H9 (cell line): ENCODE data around the gene CHRM5. TPM values are rescaled to one million over a fixed set of nuclear protein-coding genes. Genes with fewer than 3 reads are reported as not detected.

Source experiments
- DNase-seq: peaks from one replicate; pipeline ENCODE4 v3.0.0-alpha.2; 2017
- H2AFZ ChIP-seq: one replicate; pipeline ENCODE4 v1.6.1; 2013; ENCODE audit warnings: mild to moderate bottlenecking, low read length, control low read depth, moderate library complexity
- H2AK5ac ChIP-seq: 2 replicates; pipeline ENCODE4 v1.6.1; 2013; ENCODE audit warnings: low read length, control low read depth, mixed read lengths; ENCODE audit not compliant: insufficient read length
- H2BK120ac ChIP-seq: one replicate; pipeline ENCODE4 v1.6.1; 2013; ENCODE audit warnings: low read depth, mild to moderate bottlenecking, low read length, control low read depth, inconsistent platforms; ENCODE audit not compliant: poor library complexity, severe bottlenecking
- H2BK12ac ChIP-seq: 2 replicates; pipeline ENCODE4 v1.6.1; 2013; ENCODE audit warnings: low read length, control low read depth, mixed read lengths, low read depth; ENCODE audit not compliant: insufficient read length
- H2BK15ac ChIP-seq: 2 replicates; pipeline ENCODE4 v1.6.1; 2013; ENCODE audit warnings: low read depth, low read length, control low read depth
- H2BK20ac ChIP-seq: one replicate; pipeline ENCODE4 v1.6.1; 2013; ENCODE audit warnings: low read depth, mild to moderate bottlenecking, low read length, control low read depth, inconsistent platforms; ENCODE audit not compliant: poor library complexity, severe bottlenecking
- H2BK5ac ChIP-seq: 2 replicates; pipeline ENCODE4 v1.6.1; 2013; ENCODE audit warnings: low read length, control low read depth, mixed read lengths; ENCODE audit not compliant: insufficient read length
- H3K14ac ChIP-seq: 2 replicates; pipeline ENCODE4 v1.6.1; 2013; ENCODE audit warnings: low read length, control low read depth; ENCODE audit not compliant: insufficient read depth
- H3K18ac ChIP-seq: 2 replicates; pipeline ENCODE4 v1.6.1; 2013; ENCODE audit warnings: low read depth, mild to moderate bottlenecking, mixed read lengths, low read length, control low read depth; ENCODE audit not compliant: insufficient read length
- H3K23ac ChIP-seq: 2 replicates; pipeline ENCODE4 v1.6.1; 2013; ENCODE audit warnings: low read length, control low read depth, mixed read lengths, low read depth; ENCODE audit not compliant: insufficient read length
- H3K23me2 ChIP-seq: 2 replicates; pipeline ENCODE4 v1.6.1; 2013; ENCODE audit warnings: low read depth, mild to moderate bottlenecking, mixed read lengths, low read length, control low read depth; ENCODE audit not compliant: insufficient read length, poor library complexity, severe bottlenecking
- H3K27ac ChIP-seq: 2 replicates; pipeline ENCODE4 v1.5.1; 2013; ENCODE audit warnings: low read length, control low read depth, mixed read lengths, low read depth; ENCODE audit not compliant: insufficient read length
- H3K27me3 ChIP-seq: 2 replicates; pipeline ENCODE4 v1.6.1; 2013; ENCODE audit warnings: low read length, control low read depth, inconsistent platforms; ENCODE audit not compliant: insufficient read depth
- H3K4ac ChIP-seq: 2 replicates; pipeline ENCODE4 v1.6.1; 2013; ENCODE audit warnings: low read depth, mild to moderate bottlenecking, control low read depth, inconsistent platforms, low read length, moderate library complexity
- H3K4me1 ChIP-seq: 2 replicates; pipeline ENCODE4 v1.6.1; 2013; ENCODE audit warnings: low read length, control low read depth, inconsistent platforms; ENCODE audit not compliant: insufficient read depth
- H3K4me2 ChIP-seq: 2 replicates; pipeline ENCODE4 v1.6.1; 2013; ENCODE audit warnings: low read length, control low read depth, mixed read lengths; ENCODE audit not compliant: insufficient read length, insufficient read depth
- H3K56ac ChIP-seq: 2 replicates; pipeline ENCODE4 v1.6.1; 2013; ENCODE audit warnings: low read depth, mild to moderate bottlenecking, mixed read lengths, low read length, control low read depth; ENCODE audit not compliant: insufficient read length
- H3K79me1 ChIP-seq: 2 replicates; pipeline ENCODE4 v1.6.1; 2013; ENCODE audit warnings: low read depth, mild to moderate bottlenecking, moderate library complexity, low read length, control low read depth, inconsistent platforms; ENCODE audit not compliant: insufficient read depth, poor library complexity, severe bottlenecking
- H3K79me2 ChIP-seq: 2 replicates; pipeline ENCODE4 v1.6.1; 2013; ENCODE audit warnings: low read length, control low read depth, inconsistent platforms; ENCODE audit not compliant: insufficient read depth
- H3K9ac ChIP-seq: 2 replicates; pipeline ENCODE4 v1.6.1; 2013; ENCODE audit warnings: low read length, control low read depth, mixed read lengths; ENCODE audit not compliant: insufficient read length; ENCODE audit errors: extremely low read depth
- H3K9me3 ChIP-seq: one replicate; pipeline ENCODE4 v1.6.1; 2013; ENCODE audit warnings: low read depth, low read length, inconsistent platforms; ENCODE audit not compliant: control insufficient read depth
- H3T11ph ChIP-seq: one replicate; pipeline ENCODE4 v1.6.1; 2013; ENCODE audit warnings: mild to moderate bottlenecking, low read length, control low read depth, inconsistent platforms
- H4K20me1 ChIP-seq: one replicate; pipeline ENCODE4 v1.6.1; 2013; ENCODE audit not compliant: control insufficient read depth, insufficient read length, insufficient read depth
- H4K5ac ChIP-seq: 2 replicates; pipeline ENCODE4 v1.6.1; 2013; ENCODE audit warnings: low read depth, mild to moderate bottlenecking, mixed read lengths, low read length, control low read depth; ENCODE audit not compliant: insufficient read length
- H4K8ac ChIP-seq: replicated peaks from 2 replicates; pipeline ENCODE4 v1.6.1; 2013; ENCODE audit warnings: low read length, control low read depth, mixed read lengths, low read depth; ENCODE audit not compliant: insufficient read length
- H4K91ac ChIP-seq: 2 replicates; pipeline ENCODE4 v1.6.1; 2013; ENCODE audit warnings: low read depth, mild to moderate bottlenecking, moderate library complexity, mixed read lengths, low read length, control low read depth; ENCODE audit not compliant: insufficient read length
- H3K27ac Mint-ChIP-seq, 3 experiments: 2 replicates in 2 of 3; 3 replicates in 1 of 3; pipeline ENCODE4 v1.8.0; 2020 to 2021; ENCODE audit warnings: mixed read lengths in 3 of 3, mild to moderate bottlenecking in 1 of 3, moderate library complexity in 1 of 3
- H3K27me3 Mint-ChIP-seq: 2 replicates; pipeline ENCODE4 v1.8.0; 2021; ENCODE audit warnings: low read depth, mild to moderate bottlenecking, moderate library complexity, mixed read lengths
- H3K36me3 Mint-ChIP-seq, 3 experiments: 2 replicates in 2 of 3; 3 replicates in 1 of 3; pipeline ENCODE4 v1.8.0; 2020 to 2021; ENCODE audit warnings: low read depth in 3 of 3, mixed read lengths in 3 of 3; ENCODE audit not compliant: insufficient read depth in 1 of 3
- H3K4me1 Mint-ChIP-seq, 2 experiments: 2 replicates each; pipeline ENCODE4 v1.8.0; 2020; ENCODE audit warnings: mixed read lengths in 2 of 2
- H3K4me3 Mint-ChIP-seq, 2 experiments: 2 replicates in 1 of 2; 3 replicates in 1 of 2; pipeline ENCODE4 v1.8.0; 2020 to 2021; ENCODE audit warnings: mild to moderate bottlenecking in 2 of 2, mixed read lengths in 2 of 2, moderate library complexity in 1 of 2
- H3K9me3 Mint-ChIP-seq, 2 experiments: 2 replicates in 1 of 2; 3 replicates in 1 of 2; pipeline ENCODE4 v1.8.0; 2020; ENCODE audit warnings: mild to moderate bottlenecking in 2 of 2, mixed read lengths in 2 of 2, moderate library complexity in 1 of 2
- CTCF ChIP-seq: fragments of 200-600 bp; sonication (generic); conservative IDR thresholded peaks from 3 replicates; pipeline ENCODE4 v1.8.0; 2021; ENCODE audit warnings: antibody characterized with exemption, mild to moderate bottlenecking
- WGBS: extraction: QIAGEN DNeasy Blood & Tissue Kit; methylation state at CpG from one replicate; pipeline ENCODE4 v1.1.7; 2013; ENCODE audit warnings: missing lambda C conversion rate, low lambda C conversion rate, mixed read lengths; ENCODE audit not compliant: insufficient read length; ENCODE audit errors: extremely low coverage; 5-methylcytosine and 5-hydroxymethylcytosine counted together
- total RNA-seq: library from RNA; stranded (reverse); gene quantifications from 2 replicates; pipeline ENCODE4 v1.2.1, GENCODE V29; 2021

CHRM5 gene
- total RNA-seq, 1 experiment from 2014 or later, result not detected

DNA sequence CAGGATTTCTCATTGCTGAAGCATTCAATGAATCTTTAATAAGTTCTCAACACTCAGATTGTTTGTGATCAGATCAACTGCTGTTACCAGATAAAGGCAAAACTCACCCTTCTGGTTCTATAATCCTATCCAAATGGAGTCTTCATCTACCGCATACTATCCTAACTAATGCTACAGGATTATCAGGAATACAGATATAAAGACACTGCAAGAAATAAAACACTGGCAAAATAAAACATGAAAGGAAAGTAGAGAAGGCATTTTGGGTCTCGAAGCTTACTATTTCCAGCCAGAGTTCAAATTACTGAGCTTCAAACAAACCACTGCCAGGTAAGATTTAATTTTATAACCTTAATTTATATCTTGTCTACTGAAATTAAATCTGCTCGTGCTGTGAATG lies 524 bp downstream of the CHRM5 start:
- Histone ChIP-seq H3K23me2 (no peaks in the 10 kb centered on the region), H4K8ac (no peak overlapping the region), H4K5ac (no peak overlapping the region), H3K56ac (no peak overlapping the region), H2BK120ac (no peak overlapping the region), H3K9me3 (no peaks in the 10 kb centered on the region), H3K79me1 (no peaks in the 10 kb centered on the region), H3K27ac (no peak overlapping the region), H3K27me3 (no peaks in the 10 kb centered on the region), H3K14ac (no peak overlapping the region), H3K23ac (no peak overlapping the region), H3K4me2 (no peak overlapping the region), H2BK20ac (no peak overlapping the region), H3K4me1 (no peaks in the 10 kb centered on the region), H2BK5ac (no peak overlapping the region), H2AFZ (no peak overlapping the region), H4K20me1 (no peaks in the 10 kb centered on the region), H2AK5ac (no peak overlapping the region), H3T11ph (no peak overlapping the region), H3K79me2 (no peaks in the 10 kb centered on the region), H4K91ac (no peak overlapping the region), H3K4ac (no peak overlapping the region), H2BK15ac (no peak overlapping the region), H2BK12ac (no peak overlapping the region), H3K18ac (no peak overlapping the region), H3K9ac (no peak overlapping the region)
- no peak overlapping the region for H3K4me3 Mint-ChIP-seq
- WGBS, result no CpG with 5 or more reads among the region's 3 CpGs
- peaks cover 0 to 9% of the 10 kb centered on the region in 2 experiments; a peak in 2 of 4 replicates for H3K4me1 Mint-ChIP-seq
- no peaks in the 10 kb centered on the region for H3K27me3 Mint-ChIP-seq
- 0 out of 7 replicates have a peak overlapping the region, but pooled peaks of 1 of the 3 experiments have one; percentile 5 for H3K27ac Mint-ChIP-seq
- DNase-seq, result no peak
- TF ChIP-seq CTCF, result no peak
- no peaks in the 10 kb centered on the region for H3K36me3 Mint-ChIP-seq
- H3K9me3 Mint-ChIP-seq, result no peaks in the 10 kb centered on the region
